Activated naive CD8-positive, alpha-beta T cell treated with anti-CD3 and anti-CD28 coated beads, Interleukin-2, amount 10 ng/mL, durations not matched to agents 7 days and 5 days (primary cell): ENCODE measurements around the gene FAM228B. TPM values are rescaled to one million over a fixed set of nuclear protein-coding genes. Genes with fewer than 3 reads are reported as not detected.
"Not testable (repeated sequence)": the region's sequence is repeated elsewhere in the genome, so short reads cannot be mapped to it uniquely, and the experiment has no call there.

Experiments used
- ATAC-seq: fragments of 150-1000 bp; cut with Tn5 transposase; one replicate; pipeline ENCODE4 v1.10.0; 2021; ENCODE audit warnings: low read depth, moderate library complexity
- POLR2A ChIA-PET: fragments of 350-600 bp; sonication (Branson Sonifier 250); formaldehyde crosslinking; loops from one replicate; lab custom pipeline; 2021; ENCODE audit warnings: antibody characterized with exemption; lab: Charles Lee
- DNase-seq: peaks from one replicate; pipeline ENCODE4 v3.0.0; 2021
- H3K27ac Mint-ChIP-seq: one replicate; pipeline ENCODE4 v1.8.0; 2022; ENCODE audit warnings: mild to moderate bottlenecking, mixed read lengths
- H3K27me3 Mint-ChIP-seq: one replicate; pipeline ENCODE4 v1.8.0; 2022; ENCODE audit warnings: mild to moderate bottlenecking, moderate library complexity, mixed read lengths
- H3K36me3 Mint-ChIP-seq: one replicate; pipeline ENCODE4 v1.8.0; 2021; ENCODE audit warnings: mild to moderate bottlenecking, mixed read lengths
- H3K4me1 Mint-ChIP-seq: one replicate; pipeline ENCODE4 v1.8.0; 2021; ENCODE audit warnings: mixed read lengths
- H3K4me3 Mint-ChIP-seq: one replicate; pipeline ENCODE4 v1.8.0; 2022; ENCODE audit warnings: mild to moderate bottlenecking, moderate library complexity, mixed read lengths
- H3K9me3 Mint-ChIP-seq: one replicate; pipeline ENCODE4 v1.8.0; 2021; ENCODE audit warnings: mixed read lengths
- total RNA-seq, 2 experiments: library from RNA; stranded (reverse); gene quantifications; one replicate each; pipeline ENCODE4 v1.2.3, GENCODE V29; 2021

The FAM228B gene
- total RNA-seq, 2 experiments from 2014 or later = 13.1 to 14.9 TPM

DNA sequence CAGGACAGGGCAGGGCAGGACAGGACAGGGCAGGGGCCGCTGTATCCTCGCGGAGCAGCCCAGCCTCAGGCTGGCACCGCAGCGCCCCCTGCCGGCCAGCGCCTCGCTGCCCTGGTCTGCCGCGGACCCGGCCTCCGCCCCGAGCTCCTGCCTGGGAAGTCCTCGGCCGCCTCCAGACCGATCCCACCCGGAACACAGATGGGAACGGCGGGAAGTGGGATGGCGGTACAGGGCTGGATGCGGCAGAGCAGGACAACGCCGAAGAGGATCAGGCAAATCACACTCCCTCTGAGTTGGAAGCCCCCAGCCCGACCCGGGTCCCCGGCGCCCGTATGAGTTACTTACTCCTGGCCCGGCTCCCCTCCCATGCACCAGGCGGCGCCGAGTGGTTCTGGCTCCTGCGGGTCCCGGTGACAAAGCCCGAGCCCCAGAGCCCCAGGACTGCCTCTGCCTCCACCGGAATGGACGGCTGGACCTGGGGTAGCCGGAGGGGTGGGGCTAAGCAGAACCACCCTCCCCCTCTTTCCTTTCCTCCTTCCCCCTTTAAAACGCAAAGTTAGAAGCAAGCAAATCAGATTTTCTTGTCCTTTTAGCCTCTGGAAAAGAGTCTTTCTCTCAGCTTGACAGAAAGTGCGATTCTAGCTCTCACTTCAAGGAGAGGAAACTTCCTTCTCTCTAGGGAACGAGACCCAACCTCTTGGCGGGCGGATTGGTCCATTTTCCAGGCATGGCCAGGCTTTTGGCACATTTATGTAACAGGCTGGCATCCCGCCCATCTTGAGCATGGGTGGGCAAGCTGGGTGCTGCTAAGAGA lies 38.7 kb upstream of the FAM228B start, which contains the start of gene TP53I3:
Gene TP53I3 (minus strand): TSS at position 449 of the 814 bp plus-strand sequence. CDS start 508 bp downstream, outside the sequence.
- H3K27me3 Mint-ChIP-seq = no peaks in the 10 kb centered on the region
- peak; percentile 93 for ATAC-seq
- H3K4me1 Mint-ChIP-seq = peaks cover 25% of the 10 kb centered on the region
- H3K27ac Mint-ChIP-seq = peak within 1 kb of the TSS; percentile 95
- H3K36me3 Mint-ChIP-seq = peaks cover 10% of the 10 kb centered on the region
- POLR2A ChIA-PET = interaction anchor here (0.5 to 2.7 kb wide), 7 partner anchors 35 to 219 kb away, joined by 3 to 40 read pairs (median 8); partner anchors contain the start of genes ATAD2B, UBXN2A and WDCP
- peak; percentile 96 for DNase-seq
- no peaks in the 10 kb centered on the region for H3K9me3 Mint-ChIP-seq
- peak within 1 kb of the TSS; percentile 96 for H3K4me3 Mint-ChIP-seq

DNA sequence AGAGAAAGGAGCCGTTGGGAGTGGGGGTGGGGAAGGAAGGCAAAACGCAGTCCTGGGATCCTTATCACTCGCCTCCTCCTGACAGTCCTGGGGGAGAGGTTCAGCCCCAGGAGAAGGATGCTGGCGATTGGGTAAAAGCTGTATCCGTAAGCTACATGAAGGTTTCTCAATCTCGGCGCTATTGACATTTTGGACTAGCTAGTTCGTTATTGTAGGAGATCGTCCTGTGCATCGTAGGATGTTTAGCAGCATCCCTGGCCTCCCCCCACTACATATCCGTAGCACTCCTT lies 38.1 kb upstream of the FAM228B start:
- ATAC-seq = no peak
- Mint-ChIP-seq H3K4me1 (peaks cover 25% of the 10 kb centered on the region), H3K36me3 (peaks cover 10% of the 10 kb centered on the region), H3K27me3 (no peaks in the 10 kb centered on the region), H3K4me3 (peak overlapping the region; percentile 96), H3K9me3 (no peaks in the 10 kb centered on the region), H3K27ac (peak overlapping the region; percentile 74)
- no peak for DNase-seq
- POLR2A ChIA-PET = interaction anchor here (2.4 to 2.7 kb wide), 3 partner anchors 37 to 158 kb away, joined by 8 to 40 read pairs (median 10); partner anchors contain the start of genes ATAD2B and UBXN2A

DNA sequence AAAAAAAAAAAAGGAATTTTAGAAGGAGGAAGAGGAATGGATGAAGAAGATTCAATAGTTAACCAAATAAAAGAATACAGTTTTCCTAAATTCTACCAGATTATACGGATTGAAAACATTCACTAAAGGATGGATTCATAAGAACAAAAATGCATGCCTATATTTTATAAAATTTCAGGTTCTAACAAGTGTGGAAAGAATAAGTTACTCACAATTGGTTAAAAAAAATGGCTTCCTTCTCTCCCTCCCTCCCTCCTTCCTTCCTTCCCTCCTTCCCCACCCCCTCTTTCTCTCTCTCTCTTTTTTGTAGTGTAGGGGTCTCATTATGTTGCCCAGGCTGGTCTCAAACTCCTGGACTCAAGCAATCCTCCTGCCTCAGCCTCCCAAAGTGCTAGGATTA lies 37.0 kb upstream of the FAM228B start:
- POLR2A ChIA-PET = no interaction called here
- H3K27ac Mint-ChIP-seq = no peak overlapping the region
- H3K4me3 Mint-ChIP-seq = no peak overlapping the region
- no peaks in the 10 kb centered on the region for H3K9me3 Mint-ChIP-seq
- DNase-seq (no peak), ATAC-seq (no peak)
- H3K36me3 Mint-ChIP-seq = peaks cover 8% of the 10 kb centered on the region
- no peaks in the 10 kb centered on the region for H3K27me3 Mint-ChIP-seq
- peaks cover 23% of the 10 kb centered on the region for H3K4me1 Mint-ChIP-seq

DNA sequence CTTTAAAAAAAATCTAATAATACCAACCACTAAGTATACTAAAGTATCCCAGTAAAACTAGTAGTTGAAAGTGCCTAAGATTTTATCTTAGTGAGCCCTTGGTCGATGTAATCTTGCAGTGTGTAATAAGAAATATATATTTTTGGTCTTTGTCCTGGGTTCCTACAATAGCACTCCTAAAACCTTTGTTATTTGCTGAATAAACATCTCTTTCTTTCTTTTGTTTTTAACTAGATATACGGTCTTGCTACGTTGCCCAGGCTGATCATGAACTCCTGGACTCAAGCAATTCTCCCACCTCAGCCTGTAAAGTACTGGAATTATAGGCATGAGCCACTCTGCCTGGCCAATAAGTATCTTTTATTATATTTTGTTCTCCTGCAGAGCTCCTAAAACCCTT lies 36.2 kb upstream of the FAM228B start:
- H3K27ac Mint-ChIP-seq = no peak overlapping the region
- ATAC-seq (no peak), DNase-seq (no peak)
- POLR2A ChIA-PET = no interaction called here
- H3K27me3 Mint-ChIP-seq = no peaks in the 10 kb centered on the region
- no peaks in the 10 kb centered on the region for H3K9me3 Mint-ChIP-seq
- no peak overlapping the region for H3K4me3 Mint-ChIP-seq
- H3K4me1 Mint-ChIP-seq = peaks cover 23% of the 10 kb centered on the region
- H3K36me3 Mint-ChIP-seq = peaks cover 6% of the 10 kb centered on the region

DNA sequence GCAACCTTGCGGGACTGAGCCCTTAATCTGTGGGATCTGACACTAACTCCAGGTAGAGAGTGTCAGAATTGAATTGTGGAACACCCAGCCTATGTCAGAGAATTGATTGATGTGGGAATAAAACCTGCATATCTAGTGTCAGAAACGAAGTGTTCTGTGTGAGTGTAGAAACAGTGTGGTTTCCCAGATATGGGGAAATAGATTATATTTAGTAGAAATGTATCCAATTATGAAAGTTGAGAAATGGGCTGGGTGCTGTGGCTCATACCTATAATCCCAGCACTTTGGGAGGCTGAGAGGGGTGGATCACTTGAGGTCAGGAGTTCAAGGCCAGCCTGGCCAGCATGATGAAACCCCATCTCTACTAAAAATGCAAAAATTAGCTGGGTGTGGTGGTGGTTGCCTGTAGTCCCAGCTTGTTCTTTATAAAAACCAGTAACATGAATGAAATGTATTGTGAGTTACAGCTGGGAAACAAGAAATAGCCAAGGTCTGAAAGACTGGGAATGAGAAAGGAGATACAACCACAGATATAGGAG lies 34.4 kb upstream of the FAM228B start:
- DNase-seq = no peak
- peaks cover 2% of the 10 kb centered on the region for H3K9me3 Mint-ChIP-seq

DNA sequence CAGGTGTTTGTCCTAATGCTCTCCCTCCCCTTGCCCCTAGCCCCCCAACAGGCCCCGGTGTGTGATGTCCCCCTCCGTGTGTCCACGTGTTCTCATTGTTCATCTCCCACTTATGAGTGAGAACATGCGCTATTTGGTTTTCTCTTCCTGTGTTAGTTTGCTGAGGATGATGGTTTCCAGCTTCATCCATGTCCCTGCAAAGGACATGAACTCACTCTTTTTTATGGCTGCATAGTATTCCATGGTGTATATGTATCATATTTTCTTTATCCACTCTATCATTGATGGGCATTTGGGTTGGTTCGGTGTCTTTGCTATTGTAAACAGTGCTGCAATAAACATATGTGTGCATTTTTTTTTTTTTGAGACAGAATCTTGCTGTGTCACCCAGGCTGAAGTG lies 30.0 kb upstream of the FAM228B start:
- POLR2A ChIA-PET, H3K9me3 Mint-ChIP-seq, H3K4me3 Mint-ChIP-seq: not testable (repeated sequence)

More for the DNA sequence above, 34.4 kb upstream of the FAM228B start:
- Mint-ChIP-seq H3K36me3 (peaks cover 4% of the 10 kb centered on the region), H3K4me3 (no peak overlapping the region), H3K4me1 (peaks cover 13% of the 10 kb centered on the region), H3K27me3 (no peaks in the 10 kb centered on the region), H3K27ac (no peak overlapping the region)
- POLR2A ChIA-PET = no interaction called here
- ATAC-seq = no peak

DNA sequence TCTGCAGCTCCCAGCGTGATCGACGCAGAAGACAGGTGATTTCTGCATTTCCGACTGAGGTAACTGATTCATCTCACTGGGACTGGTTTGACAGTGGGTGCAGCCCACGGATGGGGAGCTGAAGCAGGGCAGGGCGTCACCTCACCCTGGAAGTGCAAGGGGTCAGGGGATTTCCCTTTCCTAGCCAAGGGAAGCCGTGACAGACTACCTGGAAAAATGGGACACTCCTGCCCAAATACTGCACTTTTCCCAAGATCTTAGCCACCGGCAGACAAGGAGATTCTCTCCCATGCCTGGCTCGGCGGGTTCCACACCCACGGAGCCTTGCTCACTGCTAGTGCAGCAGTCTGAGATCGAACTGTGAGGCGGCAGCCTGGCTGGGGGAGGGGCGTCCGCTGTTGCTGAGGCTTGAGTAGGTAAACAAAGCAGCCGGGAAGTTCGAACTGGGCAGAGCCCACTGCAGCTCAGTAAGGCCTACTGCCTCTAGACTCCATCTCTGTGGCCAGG lies 28.0 kb upstream of the FAM228B start:
- POLR2A ChIA-PET, H3K4me3 Mint-ChIP-seq, ATAC-seq, H3K9me3 Mint-ChIP-seq, H3K27me3 Mint-ChIP-seq, H3K27ac Mint-ChIP-seq, DNase-seq, H3K4me1 Mint-ChIP-seq: not testable (repeated sequence)
- peaks cover 14% of the 10 kb centered on the region for H3K36me3 Mint-ChIP-seq

More for the DNA sequence above, 30.0 kb upstream of the FAM228B start:
- not testable (repeated sequence) for H3K27me3 Mint-ChIP-seq, ATAC-seq, DNase-seq, H3K27ac Mint-ChIP-seq, H3K4me1 Mint-ChIP-seq
- H3K36me3 Mint-ChIP-seq = peaks cover 12% of the 10 kb centered on the region

DNA sequence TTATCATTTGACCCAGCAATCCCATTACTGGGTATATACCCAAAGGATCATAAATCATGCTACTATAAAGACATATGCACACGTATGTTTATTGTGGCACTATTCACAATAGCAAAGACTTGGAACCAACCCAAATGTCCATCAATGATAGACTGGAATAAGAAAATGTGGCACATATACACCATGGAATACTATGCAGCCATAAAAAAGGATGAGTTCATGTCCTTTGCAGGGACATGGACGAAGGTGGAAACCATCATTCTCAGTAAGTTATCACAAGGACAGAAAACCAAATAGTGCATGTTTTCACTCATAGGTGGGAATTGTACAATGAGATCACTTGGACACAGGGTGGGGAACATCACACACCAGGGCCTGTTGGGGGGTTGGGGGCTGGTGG lies 22.5 kb upstream of the FAM228B start:
- H3K4me1 Mint-ChIP-seq, ATAC-seq, H3K4me3 Mint-ChIP-seq, H3K27ac Mint-ChIP-seq, POLR2A ChIA-PET, H3K9me3 Mint-ChIP-seq, DNase-seq, H3K27me3 Mint-ChIP-seq: not testable (repeated sequence)
- peaks cover 14% of the 10 kb centered on the region for H3K36me3 Mint-ChIP-seq

DNA sequence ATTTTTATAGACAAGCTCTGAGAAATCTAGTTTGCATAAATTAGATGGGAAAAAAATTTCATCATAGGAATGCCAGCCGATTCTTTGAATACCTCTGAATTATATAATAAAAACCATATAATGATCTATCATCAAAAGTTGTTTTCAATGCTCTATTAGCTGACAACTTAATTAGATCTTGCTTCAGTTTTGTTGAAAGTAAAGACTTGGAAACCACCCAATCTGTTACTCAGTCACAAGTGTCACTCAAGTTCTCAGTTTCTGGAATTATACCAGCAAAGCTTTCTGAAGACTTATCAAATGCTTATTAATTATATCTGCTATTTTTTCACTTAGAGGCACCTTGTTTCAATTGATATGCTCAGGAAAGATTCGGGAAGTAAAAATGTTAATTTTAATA lies 21.3 kb upstream of the FAM228B start:
- Mint-ChIP-seq H3K4me3 (no peak overlapping the region), H3K36me3 (peaks cover 9% of the 10 kb centered on the region), H3K27me3 (peaks cover 3% of the 10 kb centered on the region), H3K27ac (no peak overlapping the region), H3K9me3 (peaks cover 14% of the 10 kb centered on the region), H3K4me1 (no peaks in the 10 kb centered on the region)
- POLR2A ChIA-PET = no interaction called here
- ATAC-seq = no peak
- DNase-seq = no peak

DNA sequence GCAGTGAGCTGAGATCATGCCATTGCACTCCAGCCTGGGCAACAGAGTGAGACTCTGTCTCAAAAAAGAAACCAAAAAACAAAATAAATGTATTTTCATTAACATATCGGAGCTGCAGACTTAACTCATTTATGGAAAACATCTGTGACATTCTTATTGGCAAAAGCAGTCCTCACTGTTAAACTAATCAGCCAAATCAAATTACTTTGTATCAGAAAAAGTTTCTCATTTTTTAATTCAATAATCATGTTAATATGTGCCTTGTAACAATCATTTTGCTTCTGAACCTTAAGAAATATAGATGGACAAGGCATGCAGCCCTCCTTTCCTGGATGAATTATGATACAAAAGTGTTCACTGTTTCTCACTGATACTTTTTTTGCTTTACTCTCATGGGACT lies 20.6 kb upstream of the FAM228B start:
- DNase-seq (no peak), ATAC-seq (no peak)
- Mint-ChIP-seq H3K27me3 (peaks cover 2% of the 10 kb centered on the region), H3K4me1 (no peaks in the 10 kb centered on the region), H3K9me3 (peaks cover 15% of the 10 kb centered on the region), H3K36me3 (peaks cover 9% of the 10 kb centered on the region), H3K4me3 (no peak overlapping the region), H3K27ac (no peak overlapping the region)
- POLR2A ChIA-PET = no interaction called here

DNA sequence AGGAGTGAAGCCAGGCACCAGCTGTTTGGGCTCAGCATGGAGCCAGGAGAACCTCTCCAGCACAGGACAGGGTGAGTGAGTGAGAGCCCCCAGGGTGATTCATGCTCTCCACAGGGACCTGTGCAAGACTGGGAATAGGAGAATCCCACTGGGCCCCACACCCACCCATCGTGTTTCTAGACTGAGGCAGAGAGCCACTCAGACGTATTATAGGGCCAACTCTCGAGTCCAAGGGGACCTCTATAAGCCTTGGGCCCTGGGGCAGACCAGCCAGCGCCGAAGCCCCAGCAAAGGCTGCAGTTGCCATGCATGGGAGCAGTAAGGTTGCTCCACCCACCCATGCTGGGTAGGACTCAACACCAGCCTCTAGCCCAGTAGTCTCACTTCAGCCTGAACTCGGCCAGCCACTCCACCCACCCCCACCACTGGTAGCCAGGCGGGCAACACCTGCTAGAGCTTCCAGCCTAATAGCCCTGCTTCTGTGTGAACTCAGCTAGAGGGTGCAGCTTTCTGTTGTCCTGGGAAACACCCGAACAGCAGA lies 19.1 kb upstream of the FAM228B start:
- Mint-ChIP-seq H3K9me3 (peaks cover 19% of the 10 kb centered on the region), H3K27ac (no peak overlapping the region), H3K36me3 (peaks cover 10% of the 10 kb centered on the region), H3K4me3 (no peak overlapping the region), H3K4me1 (no peaks in the 10 kb centered on the region), H3K27me3 (peaks cover 2% of the 10 kb centered on the region)
- ATAC-seq = no peak
- no peak for DNase-seq
- POLR2A ChIA-PET = no interaction called here

DNA sequence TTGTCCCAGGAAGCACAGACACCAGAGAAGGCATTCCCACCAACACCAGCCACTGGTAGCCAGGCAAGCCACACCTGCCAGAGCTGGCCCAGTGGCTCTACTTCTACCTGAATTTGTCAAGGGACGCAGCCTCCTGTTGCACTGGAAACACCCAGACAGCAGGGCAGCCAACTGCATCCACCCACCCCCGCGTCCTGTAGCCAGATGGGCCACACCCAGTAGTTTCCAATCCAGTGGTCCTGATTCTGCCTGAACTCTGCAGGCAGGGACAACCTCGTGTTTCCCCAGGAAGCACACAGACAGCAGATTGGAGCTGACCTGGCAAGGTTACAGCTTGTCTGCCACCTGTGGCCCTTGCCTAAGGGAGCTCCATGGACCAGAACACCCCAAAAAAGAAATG lies 18.4 kb upstream of the FAM228B start:
- no peak for DNase-seq
- POLR2A ChIA-PET = no interaction called here
- no peak overlapping the region for H3K27ac Mint-ChIP-seq
- peaks cover 17% of the 10 kb centered on the region for H3K9me3 Mint-ChIP-seq
- no peak for ATAC-seq
- H3K27me3 Mint-ChIP-seq = peaks cover 2% of the 10 kb centered on the region
- no peak overlapping the region for H3K4me3 Mint-ChIP-seq
- peaks cover 8% of the 10 kb centered on the region for H3K36me3 Mint-ChIP-seq
- no peaks in the 10 kb centered on the region for H3K4me1 Mint-ChIP-seq

DNA sequence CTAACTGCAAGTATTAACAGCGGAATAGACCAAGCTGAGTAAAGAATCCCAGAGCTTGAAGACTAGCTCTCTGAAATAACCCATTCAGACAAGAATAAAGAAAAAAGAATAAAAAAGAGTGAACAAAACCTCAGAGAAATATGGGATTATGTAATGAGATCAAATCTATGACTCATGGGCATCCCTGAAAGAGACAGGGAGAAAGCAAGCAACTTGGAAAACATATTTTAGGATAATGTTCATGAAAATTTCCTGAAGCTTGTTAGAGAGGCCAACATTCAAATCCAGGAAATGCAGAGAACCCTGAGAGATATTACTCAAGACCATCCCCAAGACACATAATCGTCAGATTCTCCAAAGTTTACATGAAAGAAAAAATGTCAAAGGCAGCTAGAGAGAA lies 17.5 kb upstream of the FAM228B start:
- DNase-seq (no peak), ATAC-seq (no peak)
- POLR2A ChIA-PET = no interaction called here
- peaks cover 17% of the 10 kb centered on the region for H3K9me3 Mint-ChIP-seq
- peaks cover 6% of the 10 kb centered on the region for H3K36me3 Mint-ChIP-seq
- no peaks in the 10 kb centered on the region for H3K4me1 Mint-ChIP-seq
- H3K27me3 Mint-ChIP-seq = peaks cover 2% of the 10 kb centered on the region
- no peak overlapping the region for H3K27ac Mint-ChIP-seq
- H3K4me3 Mint-ChIP-seq = no peak overlapping the region
